Measurements from ENCODE around the gene MTPN.

Gene MTPN

DNA sequence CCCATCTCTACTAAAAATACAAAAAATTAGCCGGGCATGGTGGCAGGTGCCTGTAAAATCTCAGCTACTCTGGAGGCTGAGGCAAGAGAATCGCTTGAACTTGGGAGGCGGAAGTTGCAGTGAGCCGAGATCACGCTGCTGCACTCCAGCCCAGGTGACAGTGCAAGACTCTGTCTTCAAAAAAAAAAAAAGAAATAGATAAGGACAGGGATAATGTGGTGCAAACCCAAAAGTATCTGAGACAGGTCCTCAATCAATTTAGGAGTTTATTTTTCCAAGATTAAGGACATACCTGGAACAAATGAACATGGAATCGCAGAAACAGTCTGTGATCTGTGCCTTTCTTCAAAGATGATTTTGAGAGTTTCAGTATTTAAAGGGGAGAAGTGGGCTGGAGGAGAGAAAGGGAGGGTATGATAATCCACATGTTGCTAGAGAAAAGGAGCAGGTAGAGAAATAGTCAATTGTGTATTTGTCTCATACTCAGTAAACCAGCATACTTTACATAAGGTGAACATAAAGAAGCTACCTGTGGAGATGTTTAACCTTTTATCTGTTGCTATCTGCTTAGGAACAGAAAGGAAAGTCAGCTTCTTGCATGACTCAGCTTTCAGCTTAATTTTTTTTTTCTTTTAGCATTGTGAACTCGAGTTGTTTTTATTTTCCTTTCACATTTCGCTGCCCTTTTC, 4.9 kb upstream of the MTPN start:
- no peak for DNase-seq

DNA sequence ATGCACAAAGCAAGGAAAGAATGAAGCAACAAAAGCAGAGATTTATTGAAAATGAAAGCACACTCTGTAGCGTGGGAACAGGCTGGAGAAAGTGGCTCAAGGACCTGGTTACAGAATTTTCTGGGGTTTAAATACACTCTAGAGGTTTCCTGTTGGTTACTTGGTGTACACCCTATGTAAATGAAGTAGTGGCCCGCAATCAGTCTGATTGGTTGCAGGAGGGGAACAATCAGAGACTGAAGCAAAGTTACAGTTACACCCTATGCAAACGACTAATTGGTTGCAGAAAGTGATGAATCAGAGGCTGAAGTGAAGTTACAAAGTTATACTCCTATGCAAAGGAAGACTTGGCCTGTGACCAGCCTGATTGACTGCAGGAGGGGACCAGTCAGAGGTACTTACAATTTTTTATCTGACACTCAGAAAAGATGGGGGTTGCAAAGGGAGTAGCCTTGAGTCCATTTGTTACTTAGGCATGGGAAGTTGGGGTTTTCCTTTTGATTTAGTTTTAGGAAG, 3.6 kb upstream of the MTPN start:
- no peak for DNase-seq

DNA sequence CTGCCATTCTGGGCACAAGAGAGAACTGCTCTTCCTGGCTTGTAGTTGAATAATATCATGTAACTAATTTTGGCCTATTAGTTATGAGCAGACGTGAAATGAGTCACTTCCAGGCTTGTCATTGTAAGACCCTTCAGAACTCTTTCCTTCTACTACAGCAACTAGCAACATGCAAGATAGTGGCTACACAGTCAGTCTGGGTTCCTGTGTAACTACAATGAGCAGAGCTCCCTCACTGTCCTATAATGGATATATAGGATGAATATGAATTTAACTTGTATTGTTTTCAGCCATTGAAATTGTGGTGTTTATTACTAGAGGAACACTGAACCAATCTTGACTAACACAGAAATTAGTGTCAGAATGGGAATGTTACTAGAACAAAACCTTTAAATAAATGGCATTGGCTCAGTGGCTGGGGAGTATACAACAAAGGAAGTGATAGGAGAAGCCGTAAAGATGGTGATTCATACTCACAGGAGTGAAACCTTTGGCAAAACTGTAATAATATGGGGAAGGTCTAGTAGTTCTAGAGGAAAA, 2.9 kb upstream of the MTPN start:
- no peak for DNase-seq

DNA sequence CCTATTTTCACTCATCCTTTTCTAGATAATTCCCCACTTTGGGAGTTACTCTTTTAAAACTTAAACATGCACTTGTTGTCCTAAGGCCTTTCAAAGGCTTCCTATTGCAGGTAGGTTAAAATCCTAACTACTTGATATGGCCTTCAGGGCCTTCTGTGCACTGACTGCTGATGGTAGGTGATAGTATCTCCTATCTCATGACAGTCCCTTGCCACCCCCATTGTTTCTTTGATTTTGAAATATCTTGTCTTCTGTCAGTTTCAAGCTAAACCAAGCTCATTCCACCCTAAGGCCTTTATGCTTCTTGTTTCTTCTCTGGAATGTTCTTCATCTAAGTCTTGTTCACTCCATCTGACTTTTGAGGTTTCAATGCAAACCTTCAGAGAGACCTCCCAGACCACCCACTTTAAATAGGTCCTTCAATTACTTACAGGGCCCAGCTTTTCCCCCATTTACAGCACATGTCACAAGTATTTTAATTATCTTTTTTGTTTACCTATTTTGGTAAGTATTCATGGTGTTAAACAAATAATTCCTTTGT, 2.4 kb upstream of the MTPN start:
- DNase-seq, result no peak

DNA sequence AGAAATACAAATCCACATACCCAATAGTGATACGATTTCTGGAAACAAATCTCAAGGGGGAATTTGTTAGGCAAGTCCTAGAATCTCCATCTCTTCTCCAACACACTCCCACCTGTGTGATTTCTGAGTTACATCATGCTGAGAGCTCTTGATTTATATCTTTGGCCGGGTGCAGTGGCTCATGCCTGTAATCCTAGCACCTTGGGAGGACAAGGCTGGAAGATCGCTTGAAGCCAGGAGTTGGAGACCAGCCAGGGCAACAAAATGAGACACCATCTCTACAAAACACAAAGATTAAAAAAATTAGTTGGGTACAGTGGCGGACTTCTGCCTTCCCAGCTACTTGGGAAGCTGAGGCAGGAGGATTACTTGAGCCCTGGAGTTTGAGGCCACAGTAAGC, 1.5 kb upstream of the MTPN start:
- DNase-seq, result no peak

DNA sequence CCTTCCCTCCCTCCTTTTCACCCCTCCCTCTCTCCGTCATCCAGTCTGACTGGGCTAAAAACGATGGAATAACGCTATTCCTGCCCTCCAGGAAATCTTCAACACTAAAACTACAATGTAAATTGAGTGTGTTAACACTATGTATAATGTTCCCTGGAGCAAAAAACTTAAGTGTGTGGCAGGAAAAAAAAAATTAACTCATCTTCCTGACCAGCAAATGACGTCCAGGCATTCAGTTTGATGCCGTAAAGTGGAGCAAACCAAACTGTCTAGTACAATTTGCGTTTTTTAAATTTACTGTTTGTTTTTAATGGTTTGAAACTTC, 545 bp upstream of the MTPN start:
- no peak for DNase-seq

DNA sequence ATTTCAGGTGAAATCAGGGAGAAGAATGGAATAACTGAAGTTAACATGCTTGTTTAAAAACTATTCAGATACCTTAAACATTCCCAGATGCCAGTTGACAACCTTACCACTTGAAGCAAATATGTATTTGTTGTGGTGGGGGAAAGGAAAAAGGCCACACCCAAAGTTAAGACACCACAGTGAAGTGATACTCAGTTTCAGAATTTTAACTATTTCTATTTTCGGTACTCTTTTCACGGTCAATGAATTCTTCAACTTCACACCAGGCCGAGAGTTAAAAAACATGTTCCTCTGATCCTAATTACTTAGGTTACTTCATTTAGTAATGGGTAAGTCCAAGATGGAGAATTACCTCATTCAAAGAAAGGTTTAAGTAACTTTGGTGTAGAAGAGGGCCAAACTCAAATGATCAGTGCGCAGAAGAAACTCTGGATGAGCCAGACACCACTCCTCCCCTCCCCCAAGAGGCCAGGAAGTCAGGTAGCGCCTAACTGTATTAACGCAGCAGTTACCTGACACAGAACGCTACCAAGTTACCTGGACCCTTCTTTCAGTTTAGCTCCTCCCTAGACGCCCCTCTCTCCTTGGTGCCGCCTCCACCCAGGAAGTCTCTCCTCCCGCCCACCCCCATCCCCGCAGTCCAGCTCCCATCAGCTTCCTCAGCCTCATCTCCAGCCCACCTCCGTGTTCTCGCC, 700 bp downstream of the MTPN start:
- DNase-seq, result peak; percentile 3

DNA sequence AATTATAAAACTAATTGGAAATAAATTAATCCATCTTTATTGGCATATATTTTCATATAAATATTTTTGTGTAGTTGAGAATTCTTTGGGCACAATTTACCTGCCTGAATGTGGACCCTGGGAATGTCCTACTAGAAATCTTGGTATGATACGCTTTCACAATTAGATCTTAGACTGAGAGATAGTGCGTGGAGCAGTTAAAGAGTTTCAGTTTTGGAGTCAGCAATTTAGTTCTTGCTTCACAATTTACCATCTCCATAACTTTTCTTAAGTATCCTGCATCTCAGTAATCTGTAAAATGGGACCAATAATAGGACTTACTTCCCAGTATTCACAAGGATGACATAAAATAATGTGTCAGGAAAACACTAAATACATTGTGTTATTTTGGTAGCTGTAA, 2.0 kb downstream of the MTPN start:
- no peak for DNase-seq

DNA sequence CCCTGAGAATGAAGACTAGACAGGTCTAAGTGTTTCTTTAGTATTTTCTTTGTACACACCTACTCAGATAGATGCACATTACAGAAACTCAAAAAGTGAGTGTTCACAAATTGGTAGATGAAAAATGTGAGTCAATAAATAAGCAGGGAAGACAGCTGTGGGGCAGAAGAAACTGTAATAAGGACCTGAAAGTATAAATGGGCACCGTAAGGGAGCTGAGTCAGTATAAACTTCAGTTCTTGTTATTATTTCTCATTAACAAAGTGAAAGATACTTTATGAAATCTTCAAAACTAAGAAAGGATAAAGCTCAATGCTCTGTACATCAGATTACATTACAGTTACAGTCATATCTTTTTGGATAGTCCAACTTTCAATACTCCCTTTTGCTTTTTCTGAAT, 2.5 kb downstream of the MTPN start:
- DNase-seq, result no peak

DNA sequence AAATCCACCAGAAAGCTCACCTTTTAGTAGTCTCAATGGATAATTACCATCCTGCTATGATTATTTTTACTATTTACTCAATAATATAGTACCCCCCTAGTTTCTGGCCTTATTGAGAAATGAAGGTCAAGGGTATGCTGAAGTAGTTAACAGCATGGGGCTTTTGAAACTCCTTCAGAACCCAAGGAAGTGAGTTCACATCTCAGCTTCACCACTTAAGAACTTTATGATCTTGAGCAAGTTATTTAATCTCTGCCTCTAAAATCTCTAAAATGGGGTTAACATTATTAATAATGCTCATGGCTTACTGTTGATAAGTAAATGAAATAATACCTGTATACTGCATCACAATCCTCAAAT, 5.8 kb downstream of the MTPN start:
- no peak for DNase-seq

DNA sequence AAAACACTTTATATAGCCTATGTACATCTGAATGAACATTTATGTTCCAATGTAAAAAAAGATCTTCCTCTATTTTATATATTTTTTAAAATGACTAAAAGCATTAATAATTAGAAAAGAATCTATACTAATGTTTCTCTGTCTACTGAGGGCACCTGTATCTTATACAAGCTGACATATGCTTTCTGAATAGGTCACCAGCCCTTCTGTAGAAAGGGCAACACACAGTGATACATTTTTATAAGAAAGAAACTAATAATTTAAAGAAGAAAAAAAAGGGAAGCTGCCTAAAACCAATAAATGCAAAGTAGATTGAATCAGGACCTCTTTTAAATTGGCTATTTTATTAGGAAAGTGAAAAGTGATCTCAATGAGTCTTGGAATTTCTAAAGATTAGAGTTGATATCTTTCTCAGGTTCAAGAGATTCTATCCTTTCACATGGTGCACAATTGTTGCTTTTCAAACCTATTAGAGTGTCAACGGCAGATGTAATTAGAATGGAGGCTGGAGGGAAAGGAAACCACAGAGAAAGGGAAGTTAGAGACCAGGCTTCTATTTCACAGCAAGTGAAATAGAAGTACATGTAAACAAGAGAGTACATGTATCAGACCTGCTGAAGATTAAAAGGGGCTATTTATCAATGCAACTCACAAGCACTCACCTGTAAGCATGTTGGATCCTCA, 6.3 kb downstream of the MTPN start:
- no peak for DNase-seq

DNA sequence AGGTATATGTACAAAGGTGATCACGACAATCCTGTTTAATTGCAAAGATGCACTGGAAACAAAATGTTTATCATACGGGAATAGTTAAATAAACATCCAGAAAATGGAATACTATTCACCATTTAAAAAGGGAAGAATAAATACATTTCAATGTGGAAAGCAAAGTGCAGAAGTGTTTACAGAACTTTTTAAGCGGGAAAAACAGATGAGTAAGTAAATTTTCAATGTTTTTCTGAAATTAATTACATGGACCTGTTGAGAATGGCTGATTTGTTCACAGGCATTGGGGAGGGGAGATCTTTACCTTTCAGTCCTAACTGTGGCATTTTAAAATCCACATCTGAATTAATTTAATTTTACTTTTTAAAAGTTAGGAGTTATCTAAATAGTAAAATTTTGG, 7.1 kb downstream of the MTPN start:
- no peak for DNase-seq

DNA sequence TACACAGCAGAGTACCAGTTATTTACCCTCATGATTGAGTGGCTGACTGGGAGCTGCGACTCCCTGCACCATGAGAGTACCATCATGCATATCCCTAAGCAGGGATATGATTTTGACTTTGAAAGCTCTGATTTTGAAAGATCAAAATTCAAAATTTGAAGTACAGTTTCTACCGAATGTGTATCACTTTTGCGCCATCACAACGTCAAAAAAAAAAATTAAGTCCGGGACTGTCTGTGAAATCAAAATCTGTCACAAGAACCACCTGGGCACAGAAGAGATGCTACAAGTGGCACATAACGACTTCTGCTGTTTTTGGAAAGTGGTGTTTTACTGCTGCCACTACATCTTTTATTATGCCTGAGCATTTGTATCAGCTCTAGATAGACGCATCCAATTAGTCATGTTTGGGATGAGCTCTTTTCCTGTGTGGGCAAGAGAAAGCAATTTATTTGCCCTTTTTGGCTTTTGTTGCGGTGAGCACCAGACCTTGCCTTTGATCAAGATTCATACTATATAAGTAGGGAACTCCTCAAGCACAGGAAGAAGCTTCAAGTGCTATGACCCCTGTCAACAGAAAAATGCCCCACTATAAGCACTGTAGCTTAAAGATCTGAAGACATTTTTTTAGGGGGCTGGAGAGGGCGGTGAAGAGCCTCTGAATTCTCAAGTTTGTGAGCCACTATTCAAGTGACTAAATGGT, 10.7 kb downstream of the MTPN start:
- DNase-seq, result no peak

DNA sequence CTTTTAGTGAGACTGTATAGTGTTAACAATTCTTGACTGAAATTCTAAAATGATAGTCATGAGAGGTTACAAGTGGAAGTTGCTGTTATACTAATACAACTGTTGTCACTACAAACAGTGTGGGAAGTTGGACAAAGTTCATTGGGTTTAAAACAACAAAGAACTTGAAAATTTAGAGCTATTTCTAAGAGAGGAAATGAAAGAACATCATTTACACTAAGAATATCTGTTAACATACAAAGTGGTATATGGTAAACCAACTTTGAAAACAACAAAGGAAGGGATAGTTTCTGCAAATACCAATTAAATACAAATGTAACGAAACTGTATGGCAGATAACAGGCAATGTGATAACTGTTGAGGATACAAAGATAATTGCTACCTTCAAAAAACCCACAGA, 11.6 kb downstream of the MTPN start:
- DNase-seq, result no peak

DNA sequence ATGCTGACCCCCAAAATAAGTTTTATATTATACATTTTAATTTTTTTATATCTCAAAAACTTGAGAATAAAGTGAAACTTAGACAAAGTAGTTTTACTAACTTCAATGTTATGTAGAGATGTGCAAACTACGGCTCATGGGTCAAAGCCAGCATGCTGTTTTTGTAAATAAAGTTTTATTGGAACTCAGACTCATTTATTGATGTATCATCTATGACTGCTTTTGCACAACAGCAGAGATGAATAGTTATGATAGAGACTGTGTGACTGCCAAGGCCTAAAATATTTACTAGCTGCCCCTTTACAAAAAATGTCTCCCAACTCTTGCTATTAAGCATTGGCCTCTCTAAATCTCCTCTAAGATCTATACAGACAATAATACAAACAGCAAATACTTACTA, 12.4 kb downstream of the MTPN start:
- no peak for DNase-seq

DNA sequence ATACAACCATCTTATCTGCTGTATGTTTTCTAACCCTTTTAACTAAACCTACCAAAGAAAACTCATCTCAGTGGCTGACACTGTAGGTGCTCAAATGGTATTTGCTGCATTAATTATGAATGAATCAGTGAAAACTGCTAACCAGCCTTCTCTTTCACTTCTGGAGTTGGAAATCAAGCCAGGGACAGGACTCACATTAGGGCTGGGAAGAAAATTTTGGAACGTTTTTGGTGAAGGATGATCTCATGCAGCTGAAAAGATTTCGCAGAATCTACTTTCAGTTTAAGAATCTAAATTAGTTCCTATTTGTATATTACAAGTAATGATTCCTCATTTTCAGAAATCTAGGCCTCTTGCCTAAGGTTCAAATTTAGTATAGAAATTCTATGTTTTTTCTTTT, 12.9 kb downstream of the MTPN start:
- DNase-seq, result no peak

DNA sequence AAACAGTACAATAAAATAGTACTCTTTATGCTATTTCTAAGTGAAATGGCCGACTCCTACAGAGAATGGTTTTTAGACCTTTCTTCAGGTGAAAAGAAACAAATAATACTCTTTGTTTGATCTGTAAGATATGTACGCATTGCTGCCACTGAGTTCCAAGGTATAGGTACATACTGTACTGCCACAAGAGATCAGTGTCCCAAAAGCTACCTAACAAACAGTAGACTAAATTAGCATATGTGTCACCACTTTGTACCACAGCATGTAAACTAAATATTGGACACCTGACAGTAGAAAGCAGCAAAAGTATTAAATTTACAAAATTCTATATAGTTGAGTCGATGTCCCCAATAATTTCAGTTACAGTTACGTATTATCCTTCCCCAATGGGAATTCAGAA, 14.4 kb downstream of the MTPN start:
- no peak for DNase-seq

DNA sequence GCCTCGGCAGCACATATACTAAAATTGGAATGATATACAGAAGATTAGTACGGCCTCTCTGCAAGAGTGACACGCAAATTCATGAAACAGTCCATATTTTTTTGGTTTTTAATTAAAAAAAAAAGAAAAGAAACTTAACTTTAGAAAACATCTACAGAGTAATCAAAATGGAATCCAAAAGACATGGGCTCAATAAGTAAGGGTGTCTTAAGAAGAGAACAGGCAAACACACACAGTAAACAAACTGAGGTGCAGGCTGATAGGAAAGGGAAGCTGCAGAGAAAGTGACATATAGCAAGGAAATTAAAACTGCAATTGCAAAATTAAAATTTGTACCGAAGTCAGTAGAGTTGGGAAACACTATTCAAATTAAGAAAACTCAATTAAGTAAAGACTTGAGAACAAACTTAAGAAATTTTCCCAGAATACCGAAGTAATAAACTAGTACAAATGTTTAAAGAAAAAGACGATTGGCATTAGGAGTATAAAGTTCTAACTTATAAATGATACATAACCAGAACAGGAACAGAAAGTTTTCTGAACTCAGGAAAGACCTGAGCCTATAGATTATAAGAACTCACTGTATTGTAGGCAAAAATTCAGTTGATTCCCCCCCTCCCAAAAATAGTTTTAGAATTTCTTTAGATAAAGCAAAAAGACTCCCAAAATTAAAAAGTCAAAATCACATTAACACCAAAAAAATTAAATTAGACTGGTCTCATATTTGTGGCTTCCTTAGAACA, 16.3 kb downstream of the MTPN start:
- DNase-seq, result no peak

DNA sequence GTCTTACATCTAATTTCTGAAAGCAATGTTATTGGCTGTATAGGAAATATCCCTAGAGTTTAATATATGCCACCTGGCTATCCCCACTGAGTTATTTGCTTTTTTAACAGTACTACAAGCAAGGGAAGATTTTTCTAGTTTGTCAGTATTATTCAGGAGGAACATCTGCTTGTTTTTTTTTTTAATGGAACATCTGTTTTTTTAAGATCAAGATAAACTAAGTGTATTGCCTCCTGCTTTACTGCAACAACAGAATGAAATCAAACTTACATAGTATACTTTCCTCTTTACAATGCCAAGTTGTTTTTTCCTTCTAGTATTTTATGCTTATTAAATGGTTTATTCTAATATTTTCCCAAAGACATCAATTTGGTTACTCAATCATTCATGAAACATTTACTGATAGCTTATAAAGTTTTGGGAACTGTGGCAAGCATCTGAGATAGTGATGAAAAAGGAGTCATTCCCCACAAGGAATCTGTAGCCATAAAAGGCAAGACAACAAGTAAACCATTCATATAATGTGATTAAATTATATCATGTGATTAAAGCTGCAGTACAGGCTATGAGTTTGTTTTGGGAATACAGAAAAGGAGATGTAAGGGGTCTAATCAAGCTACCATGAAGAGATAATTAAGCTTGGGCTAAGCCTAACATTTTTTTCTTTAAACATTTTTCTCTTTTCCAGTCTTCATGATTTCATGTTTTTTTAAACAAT, 17.4 kb downstream of the MTPN start:
- no peak for DNase-seq

DNA sequence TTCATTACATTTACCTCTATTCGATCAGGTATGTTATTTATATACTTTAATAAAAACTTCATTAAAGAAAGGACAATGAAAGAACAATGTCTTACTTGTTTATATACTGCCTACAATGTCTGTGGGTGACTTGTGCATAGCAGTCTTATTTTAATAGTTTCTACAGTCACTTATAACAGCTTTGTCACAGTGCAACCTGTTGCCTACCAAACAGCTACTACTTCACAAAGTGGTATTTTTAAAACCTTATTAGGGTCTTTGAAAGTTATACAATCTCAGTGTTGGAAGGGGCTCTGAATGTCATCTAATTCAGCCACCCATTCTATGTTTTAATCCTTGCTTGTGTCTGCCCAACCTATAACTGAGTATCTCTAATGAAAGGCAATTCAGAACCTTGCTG, 19.0 kb downstream of the MTPN start:
- DNase-seq, result no peak

DNA sequence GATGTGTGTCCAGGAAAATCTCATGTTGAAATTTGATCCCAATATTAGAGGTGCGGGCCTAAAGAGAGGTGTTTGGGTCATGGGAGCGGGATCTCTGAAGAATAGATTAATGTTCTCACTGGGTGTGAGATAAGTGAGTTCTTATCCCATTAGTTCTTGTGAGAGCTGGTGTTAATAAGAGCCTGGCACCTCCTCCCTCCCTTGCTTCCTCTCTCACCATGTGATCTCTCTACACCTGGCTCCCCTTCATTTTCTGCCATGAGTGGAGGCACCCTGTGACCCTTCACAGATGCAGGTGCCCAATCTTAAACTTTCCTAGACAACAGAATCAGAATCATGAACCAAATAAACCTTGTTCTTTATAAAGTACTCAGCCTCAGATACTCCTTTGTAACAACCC, 19.5 kb downstream of the MTPN start:
- DNase-seq, result no peak

DNA sequence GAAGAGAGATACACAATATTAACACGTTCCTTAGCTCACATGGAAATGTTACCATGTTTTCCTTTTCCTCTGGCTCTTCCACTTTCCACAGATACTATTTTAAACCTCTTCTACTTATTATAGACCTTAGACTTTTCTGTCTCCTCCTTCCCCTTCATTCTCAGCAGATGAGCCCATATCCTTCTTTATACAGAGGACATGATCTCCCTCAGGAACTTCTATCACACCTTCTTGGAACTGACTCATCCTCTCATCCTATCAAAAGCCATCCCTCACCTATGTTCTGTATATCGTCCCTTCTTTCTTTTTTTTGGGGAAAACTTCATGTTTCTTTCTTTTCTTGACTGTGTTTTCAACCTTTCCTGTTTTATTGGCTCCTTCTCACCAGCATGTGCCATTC, 20.8 kb downstream of the MTPN start:
- DNase-seq, result no peak
